Measurements from ENCODE around the gene SPEM2.
A peak's percentile ranks its signal among the peaks of the same experiment; 100 is the strongest.

SPEM2 gene

GRCh38 chr17:7442142-7442541 is 16.7 kb downstream of the SPEM2 start:
- no peak overlapping the region for H3K4me3 ChIP-seq (ENCODE audit: low read depth, low read length)
- no peak for TF ChIP-seq CTCF (IDR thresholded peaks at IDR 0.05; ENCODE audit: low read depth, low read length, missing control alignments)
- no peak for DNase-seq (ENCODE audit: low read depth)

- no peak overlapping the region for H3K4me3 ChIP-seq (ENCODE audit: low read depth, low read length)
- DNase-seq (ENCODE audit: low read depth) = no peak
- TF ChIP-seq CTCF (IDR thresholded peaks at IDR 0.05; ENCODE audit: low read depth, low read length, missing control alignments) = no peak
Observed at GRCh38 chr17:7443499-7444485, 18.4 kb downstream of the SPEM2 start.

GRCh38 chr17:7444682-7445618 is 19.5 kb downstream of the SPEM2 start, which contains the start of gene CHRNB1:
CHRNB1 (plus strand) TSS chr17:7445061; CDS start chr17:7445128, 67 bp downstream.
- H3K4me3 ChIP-seq (ENCODE audit: low read depth, low read length) = peak within 1 kb of the TSS; percentile 25
- no peak for TF ChIP-seq CTCF (IDR thresholded peaks at IDR 0.05; ENCODE audit: low read depth, low read length, missing control alignments)
- no peak for DNase-seq (ENCODE audit: low read depth)

- peak overlapping the region; percentile 25; the same call in 1 of the 2 replicates for H3K4me3 ChIP-seq (ENCODE audit: low read depth, low read length)
- no peak for DNase-seq (ENCODE audit: low read depth)
- TF ChIP-seq CTCF (IDR thresholded peaks at IDR 0.05; ENCODE audit: low read depth, low read length, missing control alignments) = no peak
Observed at GRCh38 chr17:7445619-7445968, 20.2 kb downstream of the SPEM2 start.

- DNase-seq (ENCODE audit: low read depth) = no peak
- no peak overlapping the region for H3K4me3 ChIP-seq (ENCODE audit: low read depth, low read length)
- no peak for TF ChIP-seq CTCF (IDR thresholded peaks at IDR 0.05; ENCODE audit: low read depth, low read length, missing control alignments)
Observed at GRCh38 chr17:7448461-7448860, 23.0 kb downstream of the SPEM2 start.

- no peak for TF ChIP-seq CTCF (IDR thresholded peaks at IDR 0.05; ENCODE audit: low read depth, low read length, missing control alignments)
- DNase-seq (ENCODE audit: low read depth) = no peak
- no peak overlapping the region for H3K4me3 ChIP-seq (ENCODE audit: low read depth, low read length)
Observed at GRCh38 chr17:7459961-7460545, 34.6 kb downstream of the SPEM2 start.

Data from GM12864 (cell line).